Measurements from ENCODE around the gene UIMC1. TPM values are rescaled to one million over a fixed set of nuclear protein-coding genes. Genes with fewer than 3 reads are reported as not detected.
"Not testable (repeated sequence)": the region's sequence is repeated elsewhere in the genome, so short reads cannot be mapped to it uniquely, and the experiment has no call there.

Gene UIMC1
- total RNA-seq, 1 donor from 2014 or later = 39.1 TPM

DNA sequence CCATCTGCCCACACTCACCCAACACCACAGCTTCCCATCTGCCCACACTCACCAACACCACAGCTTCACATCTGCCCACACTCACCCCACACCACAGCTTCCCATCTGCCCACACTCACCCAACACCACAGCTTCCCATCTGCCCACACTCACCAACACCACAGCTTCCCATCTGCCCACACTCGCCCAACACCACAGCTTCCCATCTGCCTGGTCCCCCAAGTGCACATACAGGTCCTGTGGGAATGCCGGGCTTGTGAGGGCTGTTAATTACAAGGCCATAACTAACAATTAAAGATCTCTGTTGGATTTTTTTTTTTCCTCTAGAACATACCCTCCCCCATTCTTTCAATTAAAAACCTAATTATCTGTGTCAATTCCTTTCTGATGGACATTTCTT lies 133.6 kb downstream of the UIMC1 start:
- DNase-seq (ENCODE audit: low spot score) = not testable (repeated sequence)

GRCh38 chr5:176872586-176872985 lies 134.0 kb downstream of the UIMC1 start:
- DNase-seq (ENCODE audit: low spot score) = not testable (repeated sequence)

DNA sequence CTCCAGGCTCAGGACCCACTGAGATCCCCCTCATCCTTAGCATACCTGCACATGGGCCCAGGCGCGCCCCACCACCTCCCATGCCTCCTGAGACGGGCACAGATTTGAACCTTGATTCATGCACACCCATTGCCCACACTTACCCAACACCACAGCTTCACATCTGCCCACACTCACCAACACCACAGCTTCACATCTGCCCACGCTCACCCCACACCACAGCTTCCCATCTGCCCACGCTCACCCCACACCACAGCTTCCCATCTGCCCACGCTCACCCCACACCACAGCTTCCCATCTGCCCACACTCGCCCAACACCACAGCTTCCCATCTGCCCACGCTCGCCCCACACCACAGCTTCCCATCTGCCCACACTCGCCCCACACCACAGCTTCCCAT lies 135.9 kb downstream of the UIMC1 start:
- DNase-seq (ENCODE audit: low spot score) = not testable (repeated sequence)

DNA sequence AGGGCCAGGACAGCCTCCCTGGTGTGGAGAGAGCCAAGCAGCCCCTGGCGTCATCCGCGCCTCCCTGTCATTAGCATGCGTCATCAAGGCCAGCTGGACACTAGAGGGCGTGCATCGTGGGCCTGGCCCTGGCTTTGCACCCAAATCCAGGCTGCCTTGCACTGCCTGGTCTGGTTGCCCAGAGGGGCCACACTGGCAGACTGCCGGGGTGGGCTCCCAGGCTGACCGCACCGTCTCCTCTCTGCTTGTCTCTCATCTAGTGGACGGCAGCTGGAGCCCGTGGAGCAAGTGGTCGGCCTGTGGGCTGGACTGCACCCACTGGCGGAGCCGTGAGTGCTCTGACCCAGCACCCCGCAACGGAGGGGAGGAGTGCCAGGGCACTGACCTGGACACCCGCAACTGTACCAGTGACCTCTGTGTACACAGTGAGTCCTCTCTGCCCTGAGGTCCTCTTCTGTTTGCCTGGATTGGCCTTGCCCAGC lies 136.4 kb downstream of the UIMC1 start:
- no peak for DNase-seq (ENCODE audit: low spot score)

DNA sequence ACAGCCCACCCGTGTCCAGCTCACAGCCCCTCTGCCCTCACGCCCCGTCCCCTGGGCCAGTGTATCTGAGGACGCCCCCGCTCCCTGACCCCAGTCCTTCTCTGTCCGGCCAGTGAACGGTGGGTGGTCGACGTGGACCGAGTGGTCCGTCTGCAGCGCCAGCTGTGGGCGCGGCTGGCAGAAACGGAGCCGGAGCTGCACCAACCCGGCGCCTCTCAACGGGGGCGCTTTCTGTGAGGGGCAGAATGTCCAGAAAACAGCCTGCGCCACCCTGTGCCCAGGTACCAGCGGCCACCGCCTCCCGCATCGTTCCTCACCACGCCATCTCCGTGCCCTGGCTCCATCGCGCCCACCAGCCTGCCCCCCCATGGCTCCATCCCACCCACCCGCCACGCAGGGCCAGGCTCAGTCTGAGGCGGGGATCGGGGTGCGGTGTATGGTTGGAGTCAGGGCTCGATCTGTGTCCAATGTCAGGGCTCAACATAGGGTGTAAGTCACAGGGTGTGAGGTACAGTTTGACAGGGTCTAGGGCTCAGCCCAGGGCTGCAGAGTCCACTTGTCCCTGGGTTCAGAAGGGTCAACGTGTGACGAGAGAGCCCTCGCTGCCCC lies 137.0 kb downstream of the UIMC1 start:
- DNase-seq (ENCODE audit: low spot score) = no peak

DNA sequence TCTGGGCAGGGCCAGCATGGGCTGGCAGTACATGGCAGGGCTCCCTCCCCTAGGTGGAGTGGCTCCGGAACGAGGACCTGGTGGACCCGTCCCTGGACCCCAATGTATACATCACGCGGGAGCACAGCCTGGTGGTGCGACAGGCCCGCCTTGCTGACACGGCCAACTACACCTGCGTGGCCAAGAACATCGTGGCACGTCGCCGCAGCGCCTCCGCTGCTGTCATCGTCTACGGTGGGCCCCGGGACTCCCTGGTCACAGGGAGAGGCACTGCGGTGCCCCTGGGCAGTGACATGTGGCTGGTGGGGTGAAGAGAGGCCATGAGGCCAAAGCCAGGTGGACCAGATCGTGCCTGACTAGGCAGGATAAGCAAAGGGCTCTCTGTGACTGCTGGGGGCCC lies 137.8 kb downstream of the UIMC1 start:
- DNase-seq (ENCODE audit: low spot score) = no peak

DNA sequence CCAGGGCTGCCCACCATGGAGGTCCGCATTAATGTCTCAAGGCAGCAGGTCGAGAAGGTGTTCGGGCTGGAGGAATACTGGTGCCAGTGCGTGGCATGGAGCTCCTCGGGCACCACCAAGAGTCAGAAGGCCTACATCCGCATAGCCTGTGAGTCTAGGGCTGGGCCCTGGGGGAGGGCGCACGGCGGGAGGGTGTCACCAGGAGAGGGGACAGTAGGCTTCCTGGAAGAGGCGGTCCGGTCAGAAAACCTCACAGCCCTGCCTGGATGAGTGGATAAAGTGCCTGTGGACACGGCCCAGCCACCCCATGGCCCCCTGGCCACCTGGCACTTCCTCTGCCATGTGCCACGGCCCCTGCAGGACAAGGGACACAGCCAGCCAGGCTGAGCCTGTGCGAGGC lies 138.5 kb downstream of the UIMC1 start:
- no peak for DNase-seq (ENCODE audit: low spot score)

- DNase-seq (ENCODE audit: low spot score) = no peak
Observed at GRCh38 chr5:176866707-176867310, 139.8 kb downstream of the UIMC1 start.

DNA sequence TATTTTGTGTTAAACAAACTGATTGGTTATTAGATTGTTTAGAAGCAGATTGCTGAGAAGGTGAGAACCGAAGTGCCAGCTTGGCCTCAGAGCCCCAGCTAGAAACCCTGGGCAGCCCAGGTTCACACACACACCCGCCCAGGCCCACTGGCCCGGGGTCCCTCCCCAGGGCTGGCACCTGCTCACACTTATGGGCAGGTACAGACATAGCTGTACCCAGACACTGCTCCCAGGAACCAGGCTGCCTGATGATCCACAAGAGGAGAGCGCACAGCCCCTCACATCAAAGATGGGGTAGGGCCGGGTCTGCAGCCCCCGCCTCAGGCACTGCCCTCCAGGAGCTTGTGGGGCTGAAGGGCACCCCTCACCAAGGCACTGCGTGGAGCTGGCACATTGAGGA lies 140.6 kb downstream of the UIMC1 start:
- DNase-seq (ENCODE audit: low spot score) = no peak

DNA sequence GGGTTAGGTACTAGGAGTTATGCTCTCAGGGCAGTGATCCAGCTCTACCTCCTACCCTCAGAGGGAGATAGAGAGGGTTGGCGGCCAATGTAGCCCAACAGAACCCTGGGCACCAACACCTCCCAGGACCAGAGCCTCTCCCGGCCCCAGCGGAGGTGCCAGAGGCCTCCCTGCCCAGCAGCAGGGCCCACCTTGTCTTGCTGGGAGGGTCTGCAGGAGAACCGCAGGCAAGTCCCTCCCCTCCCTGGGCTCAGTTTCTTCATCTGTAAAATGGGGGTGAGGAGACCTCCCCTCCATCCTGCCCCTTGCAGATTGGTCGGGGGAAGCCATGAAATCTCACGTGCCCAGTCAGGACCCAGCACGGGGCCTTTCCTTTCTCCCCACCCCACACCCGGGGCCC lies 141.8 kb downstream of the UIMC1 start:
- no peak for DNase-seq (ENCODE audit: low spot score)

GRCh38 chr5:176863765-176864098 lies 142.8 kb downstream of the UIMC1 start:
- no peak for DNase-seq (ENCODE audit: low spot score)

- no peak for DNase-seq (ENCODE audit: low spot score)
Observed at GRCh38 chr5:176863041-176863764, 143.4 kb downstream of the UIMC1 start.

DNA sequence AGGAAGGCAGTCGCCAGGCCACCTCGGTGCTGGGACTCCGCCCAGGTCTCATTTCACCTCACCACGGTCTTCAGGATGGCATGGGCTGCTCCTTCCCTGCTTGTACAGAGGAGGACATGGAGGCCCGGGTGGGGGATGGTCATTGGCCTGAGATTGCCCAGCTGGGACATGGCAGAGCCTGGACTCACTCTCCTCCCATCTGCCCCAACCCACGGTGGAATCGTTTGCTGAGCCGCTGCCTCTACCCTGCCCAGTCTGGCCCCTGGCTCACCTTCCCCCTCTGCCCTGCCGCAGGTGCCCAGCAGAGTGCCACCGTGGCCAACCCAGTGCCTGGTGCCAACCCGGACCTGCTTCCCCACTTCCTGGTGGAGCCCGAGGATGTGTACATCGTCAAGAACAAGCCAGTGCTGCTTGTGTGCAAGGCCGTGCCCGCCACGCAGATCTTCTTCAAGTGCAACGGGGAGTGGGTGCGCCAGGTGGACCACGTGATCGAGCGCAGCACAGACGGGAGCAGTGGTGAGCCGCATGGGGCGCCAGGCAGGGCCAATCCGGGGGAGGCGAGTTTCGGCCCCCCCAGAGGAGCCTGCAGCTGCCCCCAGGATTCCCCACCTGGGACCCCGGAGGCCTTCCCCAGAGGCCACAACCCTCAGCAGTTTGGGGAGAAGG lies 144.1 kb downstream of the UIMC1 start:
- no peak for DNase-seq (ENCODE audit: low spot score)

DNA sequence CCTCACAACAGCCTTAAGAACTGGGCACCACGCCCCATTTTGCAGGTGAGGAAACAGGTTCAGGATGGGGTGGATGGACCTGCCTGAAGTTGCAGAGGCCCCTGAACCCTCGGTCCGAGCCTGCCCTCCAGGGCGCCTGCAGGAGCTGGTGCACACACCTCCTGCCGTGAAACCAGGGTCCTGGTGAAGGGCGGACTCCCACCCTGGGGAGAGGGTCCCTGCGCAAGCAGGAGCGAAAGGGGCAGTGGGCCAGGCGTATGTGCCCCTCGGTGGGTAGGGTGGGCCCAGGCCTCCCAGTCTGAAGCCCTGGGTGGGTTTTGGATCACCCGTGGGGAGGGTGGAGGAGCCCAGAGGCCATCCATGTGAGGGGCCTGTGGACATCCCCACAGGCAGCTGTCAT lies 145.3 kb downstream of the UIMC1 start:
- DNase-seq (ENCODE audit: low spot score) = no peak

DNA sequence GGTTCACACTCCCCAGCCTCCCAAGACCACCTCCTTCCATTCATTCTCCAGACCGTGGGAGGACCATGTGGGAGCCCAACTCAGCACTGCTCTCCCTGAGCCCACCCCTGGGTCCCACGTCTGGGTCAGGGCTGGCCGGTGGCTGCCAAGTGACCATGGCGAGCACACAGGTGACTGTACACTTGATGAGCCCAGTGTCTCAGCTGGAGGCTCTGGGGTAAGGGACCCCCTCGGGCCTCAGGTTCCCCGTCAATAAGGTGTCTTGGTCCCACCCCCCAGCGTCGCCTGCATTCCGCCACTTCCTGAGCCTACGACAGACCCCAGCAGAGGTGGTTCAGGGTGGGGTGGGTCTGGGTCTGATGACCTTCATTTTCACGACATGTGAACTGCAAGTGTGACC lies 146.2 kb downstream of the UIMC1 start:
- no peak for DNase-seq (ENCODE audit: low spot score)

DNA sequence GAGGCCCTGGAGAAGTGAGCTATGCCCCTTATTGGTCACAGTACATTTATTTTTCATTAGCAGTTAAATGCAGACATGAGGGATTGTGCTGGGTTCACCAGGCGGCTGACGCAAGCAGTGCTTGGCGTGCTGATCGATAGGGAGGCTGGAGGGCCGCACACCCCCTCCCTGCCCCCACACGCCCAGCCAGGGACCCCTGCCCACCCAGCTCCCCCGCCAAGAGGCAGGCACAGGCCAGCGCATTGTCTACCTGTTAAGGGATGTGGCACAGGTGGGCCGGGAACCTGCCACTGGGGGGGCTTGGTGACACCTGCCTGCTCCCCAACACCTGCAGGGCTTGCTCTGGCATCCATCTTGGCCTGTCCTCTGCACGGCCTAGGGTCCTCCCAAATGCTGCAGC lies 146.7 kb downstream of the UIMC1 start:
- DNase-seq (ENCODE audit: low spot score) = no peak

DNA sequence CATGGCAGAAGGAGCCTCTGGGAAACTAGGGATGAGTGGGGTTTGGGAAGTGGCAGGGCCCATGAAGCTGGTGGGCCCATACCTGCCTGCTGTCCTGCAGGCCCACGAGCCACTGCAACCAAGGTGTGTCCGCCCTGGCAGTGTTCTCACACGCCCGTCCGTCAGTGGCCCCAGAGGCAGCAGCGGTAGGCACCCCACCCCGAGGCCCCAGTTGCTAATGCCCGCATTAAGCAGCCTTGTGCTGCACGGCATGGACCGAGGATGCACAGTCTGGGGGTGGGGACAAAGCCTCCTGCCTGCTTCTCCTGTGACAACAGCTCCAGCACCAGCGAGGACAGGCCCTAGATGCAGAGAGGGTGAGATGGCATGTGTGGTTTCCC lies 148.7 kb downstream of the UIMC1 start:
- DNase-seq (ENCODE audit: low spot score) = no peak

DNA sequence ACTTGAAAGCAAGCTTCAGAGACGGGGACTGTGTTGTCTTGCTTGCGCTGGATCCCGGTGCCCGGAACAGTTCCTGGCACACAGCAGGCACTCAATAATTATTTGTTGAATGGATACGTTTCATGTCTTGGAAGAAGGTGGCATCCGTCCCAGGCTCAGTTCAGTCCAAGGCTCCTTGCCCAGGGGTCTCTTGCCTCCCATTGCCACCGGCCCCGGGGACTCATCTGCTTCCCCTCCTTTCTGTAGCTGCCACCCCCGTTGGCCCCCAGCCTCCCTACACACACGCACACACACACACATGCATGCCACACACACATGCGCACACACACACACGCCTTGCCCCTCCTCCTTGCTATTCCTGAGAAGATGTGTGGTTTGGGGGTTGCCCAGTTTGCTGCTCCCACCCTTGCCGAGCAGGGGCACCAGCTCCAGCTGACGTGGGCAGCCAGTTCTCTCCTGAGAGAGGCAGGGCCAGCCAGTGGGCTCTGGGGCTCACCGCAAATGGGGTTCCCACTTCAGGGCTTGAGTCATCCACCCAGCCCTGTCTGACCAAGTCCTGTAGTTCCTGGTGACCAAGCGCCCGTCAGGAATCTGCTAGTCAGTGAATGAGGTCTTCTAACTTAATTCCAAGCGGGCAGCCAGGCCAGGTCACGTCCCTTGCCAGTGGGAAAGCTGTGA lies 149.2 kb downstream of the UIMC1 start:
- no peak for DNase-seq (ENCODE audit: low spot score)

- DNase-seq (ENCODE audit: low spot score) = no peak
Observed at GRCh38 chr5:176856746-176857145, 149.8 kb downstream of the UIMC1 start.

DNA sequence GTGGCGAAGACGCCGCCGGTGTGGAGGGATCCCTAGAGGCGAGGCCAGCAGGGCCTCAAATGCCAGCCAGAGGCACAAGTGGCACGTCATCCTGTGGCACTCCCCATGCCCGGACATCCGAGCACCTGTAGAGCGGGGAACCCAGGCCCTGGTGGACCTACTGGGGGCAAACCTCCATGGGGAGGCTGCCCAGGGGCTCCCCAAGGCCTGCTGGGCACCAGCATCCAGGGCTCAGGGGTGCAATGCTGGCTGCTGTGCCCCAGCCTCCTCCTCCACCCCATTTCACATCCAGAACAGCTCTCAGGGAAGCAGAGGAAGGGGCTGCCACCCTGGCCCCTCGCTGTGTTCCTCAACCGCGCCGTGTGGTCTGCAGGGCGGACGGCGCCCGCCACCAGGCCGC lies 151.0 kb downstream of the UIMC1 start:
- DNase-seq (ENCODE audit: low spot score) = no peak

All from mesenteric fat pad (tissue), 1 donor.